GM12892 (cell line): ENCODE results near the gene P3H1. TPM values are rescaled to one million over a fixed set of nuclear protein-coding genes. Genes with fewer than 3 reads are reported as not detected.
"Not testable (repeated sequence)": the region's sequence is repeated elsewhere in the genome, so short reads cannot be mapped to it uniquely, and the experiment has no call there.

Experiments
- DNase-seq: peaks from one replicate; pipeline ENCODE4 v3.0.0; 2011; ENCODE audit not compliant: insufficient read length
- FAIRE-seq: peaks from 2 replicates; lab custom pipeline; 2011; peaks lifted over from hg19 to GRCh38; lab: Jason Lieb, UNC
- POLR2A ChIP-seq: IDR thresholded peaks from 2 replicates; pipeline ENCODE4 v1.6.1; 2011; ENCODE audit warnings: low read depth, low read length, control low read depth
- POLR2AphosphoS5 ChIP-seq: IDR thresholded peaks from 2 replicates; pipeline ENCODE4 v1.6.1; 2011; ENCODE audit warnings: low read depth, low read length, control low read depth
- TAF1 ChIP-seq: IDR thresholded peaks from 2 replicates; pipeline ENCODE4 v1.6.1; 2011; ENCODE audit warnings: low read depth, mild to moderate bottlenecking, control low read depth, low read length, borderline replicate concordance
- polyA plus RNA-seq: library from polyadenylated mRNA; unstranded; fragments of >200 nt; gene quantifications from one replicate; pipeline ENCODE4 v1.2.1, GENCODE V29; 2012; ENCODE audit warnings: missing spikeins, inconsistent platforms; ENCODE audit not compliant: missing spikeins

P3H1 gene
- polyA plus RNA-seq: 14.5 TPM

- TF ChIP-seq POLR2AphosphoS5: peak; percentile 97
- peak; percentile 98 for TF ChIP-seq POLR2A
- TF ChIP-seq TAF1: peak; percentile 70
- FAIRE-seq: peak; percentile 95
- DNase-seq: peak; percentile 87
Measured at GRCh38 chr1:42766741-42767509, at the start of gene P3H1, which contains the start of gene C1orf50. TSS of gene P3H1 (minus strand) at chr1:42767028. CDS start at chr1:42766971, 57 bp downstream. TSS of gene C1orf50 (plus strand) at chr1:42767249. CDS start at chr1:42767312, 63 bp downstream.

GRCh38 chr1:42815941-42816584 lies 49.2 kb upstream of the P3H1 start:
- DNase-seq (no peak), FAIRE-seq (no peak)
- TF ChIP-seq POLR2AphosphoS5 (no peak), TAF1 (no peak), POLR2A (no peak)

GRCh38 chr1:42814815-42815214 lies 48.0 kb upstream of the P3H1 start:
- not testable (repeated sequence) for FAIRE-seq, DNase-seq

GRCh38 chr1:42807056-42807668 lies 40.3 kb upstream of the P3H1 start:
- TF ChIP-seq TAF1: no peak
- TF ChIP-seq POLR2A: no peak
- no peak for TF ChIP-seq POLR2AphosphoS5
- no peak for FAIRE-seq
- DNase-seq: no peak

- DNase-seq (no peak), FAIRE-seq (no peak)
- TF ChIP-seq POLR2AphosphoS5: no peak
- TF ChIP-seq TAF1: no peak
- no peak for TF ChIP-seq POLR2A
Measured at GRCh38 chr1:42806593-42806992, 39.8 kb upstream of the P3H1 start.

GRCh38 chr1:42806171-42806570 lies 39.3 kb upstream of the P3H1 start:
- DNase-seq: no peak
- no peak for FAIRE-seq
- TF ChIP-seq TAF1 (no peak), POLR2A (no peak), POLR2AphosphoS5 (no peak)

- TF ChIP-seq TAF1: no peak
- no peak for TF ChIP-seq POLR2AphosphoS5
- no peak for TF ChIP-seq POLR2A
- FAIRE-seq: no peak
Measured at GRCh38 chr1:42801832-42802473, 35.1 kb upstream of the P3H1 start.

GRCh38 chr1:42797979-42798378 lies 31.2 kb upstream of the P3H1 start:
- TF ChIP-seq POLR2AphosphoS5 (no peak), POLR2A (no peak), TAF1 (no peak)
- FAIRE-seq (no peak), DNase-seq (no peak)

More at GRCh38 chr1:42801832-42802473, 35.1 kb upstream of the P3H1 start:
- DNase-seq: no peak

GRCh38 chr1:42797414-42797813 lies 30.6 kb upstream of the P3H1 start:
- FAIRE-seq: peak; percentile 9
- no peak for TF ChIP-seq TAF1
- TF ChIP-seq POLR2A: no peak
- DNase-seq: no peak

- FAIRE-seq (no peak), DNase-seq (no peak)
- TF ChIP-seq POLR2AphosphoS5: no peak
- no peak for TF ChIP-seq TAF1
- no peak for TF ChIP-seq POLR2A
Measured at GRCh38 chr1:42793824-42794223, 27.0 kb upstream of the P3H1 start.

GRCh38 chr1:42788021-42788420 lies 21.2 kb upstream of the P3H1 start:
- no peak for TF ChIP-seq POLR2AphosphoS5
- TF ChIP-seq POLR2A: no peak
- TF ChIP-seq TAF1: no peak
- FAIRE-seq: no peak
- DNase-seq: no peak
